Gastrocnemius medialis (tissue), 4 donors: ENCODE results near the gene SETSIP. TPM values are rescaled to one million over a fixed set of nuclear protein-coding genes. Genes with fewer than 3 reads are reported as not detected.

ENCODE experiments used
- ATAC-seq, 2 donors: fragments of 150-250 bp; one replicate each; pipeline ENCODE4 v1.9.1; 2016
- DNase-seq, 2 donors: peaks; one replicate each; pipeline ENCODE4 v3.0.0-alpha.2; 2019
- H3K27ac ChIP-seq, 4 donors: fragments of 200-600 bp; sonication (generic); 1 replicate in 1 of 4; 2 replicates in 3 of 4; pipeline ENCODE4 v1.5.1; 2016 to 2018; ENCODE audit warnings: mild to moderate bottlenecking in 2 of 4, moderate library complexity in 1 of 4
- H3K27me3 ChIP-seq, 3 donors: fragments of 200-600 bp; sonication (generic) in 2 of 3; 1 replicate in 1 of 3; 2 replicates in 2 of 3; pipeline versions ENCODE4 v1.5.1 to v1.6.0; 2016 to 2019; ENCODE audit warnings: mild to moderate bottlenecking in 1 of 3, moderate library complexity in 1 of 3
- H3K36me3 ChIP-seq, 2 donors: fragments of 200-600 bp; sonication (generic) in 1 of 2; one replicate each; pipeline ENCODE4 v1.5.1; 2017 to 2018
- H3K4me1 ChIP-seq, 2 donors: fragments of 200-600 bp; sonication (generic) in 1 of 2; one replicate each; pipeline ENCODE4 v1.5.1; 2016 to 2017; ENCODE audit warnings: mild to moderate bottlenecking in 2 of 2
- H3K4me3 ChIP-seq, 4 donors: fragments of 200-600 bp; sonication (generic) in 3 of 4; 1 replicate in 1 of 4; 2 replicates in 3 of 4; pipeline ENCODE4 v1.5.1; 2016 to 2019; ENCODE audit warnings: mild to moderate bottlenecking in 2 of 4
- H3K9me3 ChIP-seq, 3 donors: fragments of 200-600 bp; sonication (generic) in 2 of 3; 1 replicate in 1 of 3; 2 replicates in 2 of 3; pipeline ENCODE4 v1.5.1; 2016 to 2019
- CTCF ChIP-seq, 5 experiments: fragments of 450-650 bp in 3 of 5; fragments of 200-600 bp in 2 of 5; sonication (generic) in 2 of 5; IDR thresholded peaks in 4 of 5; conservative IDR thresholded peaks in 1 of 5; 1 replicate in 4 of 5; 2 replicates in 1 of 5; pipeline ENCODE4 v1.5.1; 2016 to 2019; ENCODE audit warnings: antibody characterized with exemption in 5 of 5, mild to moderate bottlenecking in 3 of 5, moderate library complexity in 3 of 5
- POLR2A ChIP-seq, 2 donors: fragments of 450-650 bp; IDR thresholded peaks; one replicate each; pipeline ENCODE4 v1.6.1; 2017; ENCODE audit warnings: antibody characterized with exemption in 2 of 2, mild to moderate bottlenecking in 2 of 2, moderate library complexity in 2 of 2
- in situ Hi-C, 4 donors: fragments of 200-750 bp; cut with MboI; loops; one replicate each; pipeline versions ENCODE4 v1.15.0 to v1.8.0; 2017; ENCODE audit warnings: low sequenced_read_pairs in 4 of 4
- intact Hi-C: fragments of 100-400 bp; cut with DNase I; formaldehyde crosslinking; loops from one replicate; pipeline ENCODE4 v1.15.1; 2023; ENCODE audit warnings: low total_unique reads
- total RNA-seq, 4 donors: library from RNA; depleted of rRNA; stranded (reverse); fragments of >200 nt; gene quantifications; one replicate each; pipeline versions ENCODE4 v1.1.0 to v1.2.3, GENCODE V29; 2016

SETSIP gene
- total RNA-seq, 4 donors from 2014 or later, result not detected

- H3K9me3 ChIP-seq, result no peaks in the 10 kb centered on the region
- no peaks in the 10 kb centered on the region for H3K4me1 ChIP-seq
- intact Hi-C loops (no loop called here), in situ Hi-C loops (no loop called here)
- no peak overlapping the region for H3K4me3 ChIP-seq
- TF ChIP-seq POLR2A (IDR thresholded peaks at IDR 0.05) (no peak), CTCF (IDR thresholded peaks at IDR 0.05 in 4 of 5, conservative IDR thresholded peaks at IDR 0.05 in 1 of 5) (no peak)
- H3K27ac ChIP-seq, result no peak overlapping the region
- ATAC-seq, result no peak
- no peaks in the 10 kb centered on the region for H3K27me3 ChIP-seq
- H3K36me3 ChIP-seq, result no peaks in the 10 kb centered on the region
- no peak for DNase-seq
These were observed 34.2 kb downstream of the SETSIP start for GRCh38 chr1:92040971-92041370.

- TF ChIP-seq CTCF (IDR thresholded peaks at IDR 0.05 in 4 of 5, conservative IDR thresholded peaks at IDR 0.05 in 1 of 5) (no peak), POLR2A (IDR thresholded peaks at IDR 0.05) (no peak)
- no peaks in the 10 kb centered on the region for H3K9me3 ChIP-seq
- ATAC-seq (no peak), DNase-seq (no peak)
- no peaks in the 10 kb centered on the region for H3K4me1 ChIP-seq
- H3K36me3 ChIP-seq, result no peaks in the 10 kb centered on the region
- no peak overlapping the region for H3K4me3 ChIP-seq
- intact Hi-C loops (no loop called here), in situ Hi-C loops (no loop called here)
- H3K27ac ChIP-seq, result no peak overlapping the region
- no peaks in the 10 kb centered on the region for H3K27me3 ChIP-seq
These were observed 36.4 kb downstream of the SETSIP start for GRCh38 chr1:92038695-92039346.

GRCh38 chr1:92037400-92037799, 37.8 kb downstream of the SETSIP start:
- Histone ChIP-seq H3K4me3 (no peak overlapping the region), H3K27me3 (no peaks in the 10 kb centered on the region), H3K36me3 (no peaks in the 10 kb centered on the region), H3K4me1 (no peaks in the 10 kb centered on the region), H3K9me3 (no peaks in the 10 kb centered on the region), H3K27ac (no peak overlapping the region)
- ATAC-seq (no peak), DNase-seq (no peak)
- TF ChIP-seq POLR2A (IDR thresholded peaks at IDR 0.05) (no peak), CTCF (IDR thresholded peaks at IDR 0.05 in 4 of 5, conservative IDR thresholded peaks at IDR 0.05 in 1 of 5) (no peak)
- intact Hi-C loops (no loop called here), in situ Hi-C loops (no loop called here)

GRCh38 chr1:92031281-92032110, 43.7 kb downstream of the SETSIP start:
- in situ Hi-C loops, result no loop called here
- ATAC-seq (no peak), DNase-seq (no peak)
- intact Hi-C loops, result no loop called here
- H3K27ac ChIP-seq, result no peak overlapping the region
- no peaks in the 10 kb centered on the region for H3K4me1 ChIP-seq
- TF ChIP-seq POLR2A (IDR thresholded peaks at IDR 0.05) (no peak), CTCF (IDR thresholded peaks at IDR 0.05 in 4 of 5, conservative IDR thresholded peaks at IDR 0.05 in 1 of 5) (no peak)
- H3K9me3 ChIP-seq, result no peaks in the 10 kb centered on the region
- no peak overlapping the region for H3K4me3 ChIP-seq
- H3K36me3 ChIP-seq, result no peaks in the 10 kb centered on the region
- peaks cover 0 to 20% (median 0%) of the 10 kb centered on the region in 3 donors for H3K27me3 ChIP-seq
